H4 (cell line): ENCODE results near the gene GSTP1. TPM values are rescaled to one million over a fixed set of nuclear protein-coding genes. Genes with fewer than 3 reads are reported as not detected.
"Not testable (repeated sequence)": the region's sequence is repeated elsewhere in the genome, so short reads cannot be mapped to it uniquely, and the experiment has no call there.

Experiments used
- DNase-seq: peaks from one replicate; pipeline ENCODE4 v3.0.0-alpha.2; 2015; ENCODE audit warnings: low spot score
- total RNA-seq: library from RNA; depleted of rRNA; stranded (reverse); fragments of >200 nt; shearing (Covaris generic); gene quantifications from 2 replicates; pipeline ENCODE4 v1.2.3, GENCODE V29; 2014

The GSTP1 gene
- total RNA-seq, 1 experiment from 2014 or later, result 2,091 TPM

- peak; percentile 22 for DNase-seq
Observed at GRCh38 chr11:67614730-67615714, 31.4 kb downstream of the GSTP1 start.

DNA sequence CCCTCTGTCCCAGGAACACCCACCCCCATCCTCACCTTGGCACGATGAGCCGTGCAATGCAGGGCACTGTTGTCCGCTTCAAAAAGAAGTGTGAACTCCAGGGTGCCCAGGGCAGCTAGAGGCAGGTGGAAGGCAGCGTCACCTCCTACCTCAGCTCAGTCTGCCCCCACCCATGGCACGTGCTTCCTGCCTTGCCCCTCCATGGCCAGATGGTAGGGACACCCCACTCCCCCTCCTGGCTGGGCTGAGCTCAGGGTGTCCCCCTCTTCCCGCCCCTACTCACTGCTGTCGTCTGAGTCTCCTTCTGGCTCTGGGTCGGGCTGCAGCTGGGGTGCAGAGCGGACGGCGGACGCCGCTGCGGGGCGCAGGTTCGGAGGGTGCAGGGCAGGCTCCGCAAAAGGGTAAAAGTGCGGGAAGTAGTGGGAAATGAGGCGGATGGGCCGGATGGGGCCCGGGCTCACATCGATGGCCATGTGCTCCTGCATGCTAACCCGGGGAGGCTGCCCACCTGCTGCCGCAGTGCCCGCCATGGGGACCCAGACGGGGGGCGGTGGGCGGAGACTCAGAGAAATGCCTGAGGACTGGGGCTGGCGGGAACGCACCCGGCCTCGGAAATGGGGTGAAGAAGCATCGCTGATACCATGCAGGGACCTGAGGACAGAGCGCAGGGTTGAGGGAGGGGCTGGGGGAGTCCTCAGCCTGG is 32.3 kb downstream of the GSTP1 start:
- no peak for DNase-seq

DNA sequence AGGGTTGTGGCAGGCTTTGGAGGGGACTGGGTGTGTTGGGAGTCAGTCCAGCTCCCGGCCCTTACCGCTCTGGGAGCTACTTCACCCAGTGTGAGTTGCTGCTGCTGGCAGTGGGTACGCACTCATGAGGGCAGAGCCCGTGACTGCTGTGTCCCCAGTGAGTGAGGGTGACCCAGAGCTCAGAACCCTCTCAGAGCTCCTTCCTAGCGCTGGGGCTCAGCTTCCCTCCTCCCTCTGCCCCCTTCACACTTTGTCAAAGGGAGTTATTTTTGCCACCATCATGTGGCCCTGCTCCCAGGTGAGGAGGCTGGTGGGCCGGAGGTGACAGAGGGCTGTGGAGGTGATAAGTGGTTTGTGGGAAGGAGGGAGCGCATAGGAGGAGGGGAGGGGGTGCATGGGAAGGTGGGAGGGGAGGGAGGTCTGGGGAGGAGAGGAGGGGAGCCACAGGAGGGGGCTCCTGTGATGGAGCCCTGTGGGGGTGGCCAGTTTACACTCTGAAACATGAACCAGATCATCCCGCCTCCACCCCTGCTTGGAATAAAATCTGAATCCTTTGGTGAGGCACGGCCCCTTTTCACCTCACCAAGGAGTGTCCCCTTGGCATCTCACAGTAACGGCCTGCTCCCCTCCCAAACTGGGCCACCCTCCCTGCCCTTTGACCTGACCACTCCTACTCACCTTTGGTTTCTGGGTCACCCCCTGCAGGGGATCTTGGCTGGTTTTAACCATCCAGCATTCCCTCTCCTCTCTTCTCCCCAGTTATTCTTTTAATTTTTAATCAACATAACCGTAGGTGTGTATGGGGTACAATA is 33.0 kb downstream of the GSTP1 start:
- DNase-seq, result no peak

DNA sequence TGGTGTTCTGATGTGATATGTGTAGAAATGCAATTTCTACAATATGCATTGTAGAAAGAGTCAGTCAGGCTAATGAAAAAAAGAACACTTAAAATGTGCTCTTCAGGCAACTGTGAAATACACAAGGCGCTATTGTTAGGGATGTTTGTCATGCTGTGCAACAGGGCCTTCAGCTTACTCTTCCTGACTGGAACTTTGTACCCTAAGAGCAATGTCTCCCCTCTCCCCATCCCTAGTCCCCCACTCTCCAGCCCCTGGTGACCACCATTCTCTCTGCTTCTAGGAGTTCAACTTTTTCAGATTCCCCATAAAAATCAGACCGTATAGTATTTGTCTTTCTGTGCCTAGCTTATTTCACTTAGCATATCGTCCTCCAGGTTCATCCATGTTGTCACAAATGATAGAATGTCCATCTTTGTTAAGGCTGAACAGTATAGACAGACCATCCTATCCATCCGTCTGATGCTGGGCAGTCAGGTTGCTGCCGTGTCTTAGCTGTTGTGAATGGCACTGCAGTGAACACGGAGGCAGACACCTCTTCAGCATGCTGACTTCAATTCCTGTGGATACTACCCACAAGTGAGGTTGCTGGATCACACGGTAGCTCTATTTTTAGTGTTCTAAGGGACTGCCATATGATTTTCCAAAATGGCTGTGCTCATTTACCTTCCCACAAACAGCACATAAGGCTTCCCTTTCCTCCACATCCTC is 33.8 kb downstream of the GSTP1 start:
- DNase-seq, result no peak

GRCh38 chr11:67618901-67619659 is 35.5 kb downstream of the GSTP1 start:
- DNase-seq, result not testable (repeated sequence)

DNA sequence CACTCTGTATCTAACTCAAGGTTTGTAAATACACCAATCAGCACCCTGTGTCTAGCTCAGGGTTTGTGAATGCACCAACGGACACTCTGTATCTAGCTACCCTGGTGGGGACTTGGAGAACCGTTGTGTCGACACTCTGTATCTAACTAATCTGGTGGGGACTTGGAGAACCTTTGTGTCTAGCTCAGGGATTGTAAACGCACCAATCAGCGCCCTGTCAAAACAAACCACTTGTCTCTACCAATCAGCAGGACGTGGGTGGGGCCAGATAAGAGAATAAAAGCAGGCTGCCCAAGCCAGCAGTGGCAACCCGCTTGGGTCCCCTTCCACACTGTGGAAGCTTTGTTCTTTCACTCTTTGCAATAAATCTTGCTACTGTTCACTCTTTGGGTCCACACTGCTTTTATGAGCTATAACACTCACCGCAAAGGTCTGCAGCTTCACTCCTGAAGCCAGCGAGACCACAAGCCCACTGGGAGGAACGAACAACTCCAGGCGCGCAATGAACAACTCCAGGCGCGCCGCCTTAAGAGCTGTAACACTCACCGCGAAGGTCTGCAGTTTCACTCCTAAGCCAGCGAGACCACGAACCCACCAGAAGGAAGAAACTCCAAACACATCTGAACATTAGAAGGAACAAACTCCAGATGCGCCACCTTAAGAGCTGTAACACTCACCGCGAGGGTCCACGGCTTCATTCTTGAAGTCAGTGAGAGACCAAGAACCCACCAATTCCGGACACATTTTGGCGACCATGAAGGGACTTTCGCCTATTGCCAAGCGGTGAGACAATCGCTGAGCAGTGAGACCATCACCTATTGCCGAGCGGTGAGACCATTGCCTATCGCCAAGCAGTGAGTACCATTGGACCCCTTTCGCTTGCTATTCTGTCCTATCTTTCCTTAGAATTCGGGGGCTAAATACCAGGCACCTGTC is 36.3 kb downstream of the GSTP1 start:
- DNase-seq, result not testable (repeated sequence)

DNA sequence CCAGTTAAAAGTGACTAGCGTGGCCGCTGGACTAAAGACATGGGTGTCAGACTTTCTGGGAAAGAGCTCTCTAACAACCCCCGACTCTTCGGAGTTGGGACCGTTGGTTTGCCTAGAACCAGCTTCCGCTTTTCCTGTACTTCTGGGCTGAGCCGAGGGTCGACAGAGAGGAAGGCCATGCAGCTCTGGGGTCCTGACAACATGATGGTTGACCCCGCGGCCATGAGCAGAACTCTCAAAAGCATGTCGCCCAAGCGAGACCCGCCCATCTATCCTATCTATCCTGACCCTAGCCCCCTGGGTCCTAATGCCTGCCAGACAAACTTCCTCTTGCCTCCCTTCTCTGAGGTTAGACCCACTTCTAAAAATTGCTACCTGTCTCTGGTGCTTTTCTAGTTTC is 37.0 kb downstream of the GSTP1 start:
- DNase-seq, result not testable (repeated sequence)

DNA sequence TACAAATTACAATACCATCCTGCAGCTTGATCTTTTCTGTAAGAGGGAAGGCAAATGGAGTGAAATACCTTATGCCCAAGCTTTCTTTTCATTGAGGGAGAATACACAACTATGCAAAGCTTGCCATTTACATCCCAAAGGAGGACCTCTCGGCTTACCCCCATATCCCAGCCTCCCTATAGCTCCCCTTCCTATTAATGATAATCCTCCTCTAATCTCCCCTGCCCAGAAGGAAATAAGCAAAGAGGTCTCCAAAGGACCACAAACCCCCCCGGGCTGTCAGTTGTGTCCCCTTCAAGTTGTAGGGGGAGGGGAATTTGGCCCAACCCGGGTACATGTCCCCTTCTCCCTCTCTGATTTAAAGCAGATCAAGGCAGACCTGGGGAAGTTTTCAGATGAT is 38.3 kb downstream of the GSTP1 start:
- not testable (repeated sequence) for DNase-seq

DNA sequence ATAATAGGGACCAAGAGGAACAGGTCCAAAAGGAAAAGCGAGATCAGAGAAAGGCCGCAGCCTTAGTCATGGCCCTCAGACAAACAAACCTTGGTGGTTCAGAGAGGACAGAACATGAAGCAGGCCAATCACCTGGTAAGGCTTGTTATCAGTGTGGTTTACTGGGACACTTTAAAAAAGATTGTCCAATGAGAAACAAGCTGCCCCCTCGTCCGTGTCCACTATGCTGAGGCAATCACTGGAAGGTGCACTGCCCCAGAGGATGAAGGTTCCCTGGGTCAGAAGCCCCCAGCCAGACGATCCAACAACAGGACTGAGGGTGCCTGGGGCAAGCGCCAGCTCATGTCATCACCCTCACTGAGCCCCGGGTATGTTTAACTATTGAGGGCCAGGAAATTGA is 39.3 kb downstream of the GSTP1 start:
- not testable (repeated sequence) for DNase-seq

- DNase-seq, result not testable (repeated sequence)
Observed at GRCh38 chr11:67623795-67624194, 40.2 kb downstream of the GSTP1 start.

- DNase-seq, result not testable (repeated sequence)
Observed at GRCh38 chr11:67626131-67626833, 42.7 kb downstream of the GSTP1 start.

DNA sequence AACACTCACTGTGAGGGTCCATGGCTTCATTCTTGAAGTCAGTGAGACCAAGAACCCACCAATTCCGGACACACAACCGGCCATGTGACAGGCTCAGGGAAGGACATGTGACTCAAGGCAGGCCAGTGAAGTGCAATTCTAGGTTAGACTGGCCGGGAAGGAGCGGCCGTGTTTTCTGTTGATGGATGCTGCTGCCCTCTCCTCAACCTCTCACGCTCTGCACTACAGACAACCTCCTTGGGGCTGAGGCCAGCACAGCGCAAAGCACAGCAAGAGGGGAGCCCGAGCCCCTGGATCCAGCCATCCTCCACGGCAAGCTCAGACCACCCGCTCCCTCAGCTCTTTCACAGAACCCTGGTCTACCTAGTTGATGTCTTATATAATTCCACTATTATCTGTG is 43.4 kb downstream of the GSTP1 start:
- DNase-seq, result no peak

DNA sequence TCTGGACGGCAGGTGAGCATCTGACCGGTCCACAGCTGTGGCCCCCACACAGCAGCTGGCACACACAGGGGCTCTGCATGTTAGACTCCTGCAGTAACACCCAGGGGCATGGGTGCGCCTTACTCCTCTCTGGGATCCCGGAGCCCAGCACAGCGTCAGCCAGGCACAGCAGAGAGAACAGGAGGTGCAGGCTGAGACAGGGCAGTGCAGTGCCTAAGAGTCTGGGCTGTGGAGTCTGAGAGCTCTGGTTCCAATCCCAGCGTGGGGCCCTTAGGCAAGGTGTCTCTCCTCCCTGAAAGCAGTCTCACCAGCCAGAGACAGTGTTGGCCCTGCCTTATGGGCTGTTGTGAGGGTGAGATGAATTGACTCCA is 43.8 kb downstream of the GSTP1 start:
- no peak for DNase-seq

DNA sequence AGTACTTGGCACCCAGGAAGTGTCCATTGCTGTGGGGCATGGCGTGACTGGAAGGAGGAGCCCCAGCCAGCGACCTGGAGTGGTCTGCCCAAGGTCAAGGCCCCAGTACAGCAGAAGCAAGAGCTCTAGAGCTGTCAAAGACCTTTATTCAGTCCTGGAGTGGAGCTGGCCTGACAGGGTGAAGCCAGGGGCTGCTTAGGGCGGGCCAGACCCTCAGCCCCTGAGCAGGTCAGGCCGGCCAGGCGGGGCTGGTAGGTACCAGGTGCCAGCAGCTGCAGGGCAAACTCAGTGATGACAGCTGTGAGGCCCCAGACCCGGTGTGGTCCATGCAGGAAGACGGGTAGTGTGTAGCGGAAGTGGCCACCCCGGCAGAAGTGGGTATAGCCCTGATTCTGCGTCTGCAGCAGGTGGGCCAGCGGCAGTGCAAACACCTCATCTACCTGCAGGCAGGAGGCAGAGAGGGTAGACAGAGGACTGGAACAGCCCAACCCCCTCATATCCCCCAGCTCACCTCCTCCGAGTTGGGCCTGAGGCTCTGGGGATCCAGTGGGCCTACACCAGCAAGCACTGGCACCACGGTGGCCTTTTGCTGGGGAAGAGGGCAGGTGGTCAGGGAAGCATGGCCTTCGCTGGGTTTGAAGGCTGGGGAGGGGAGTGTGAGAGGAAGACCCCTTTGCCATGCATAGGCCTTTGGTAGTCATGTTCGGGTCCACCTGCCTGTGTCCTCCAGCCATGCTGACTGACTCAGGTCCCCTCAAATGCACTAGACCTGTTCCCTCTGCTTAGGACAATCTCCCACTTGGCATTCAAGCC is 44.4 kb downstream of the GSTP1 start:
- DNase-seq, result no peak

GRCh38 chr11:67628710-67629385 is 45.2 kb downstream of the GSTP1 start:
- no peak for DNase-seq

- peak; percentile 64 for DNase-seq
Observed at GRCh38 chr11:67629386-67630227, 46.0 kb downstream of the GSTP1 start, which contains the start of gene NUDT8. NUDT8 (minus strand) TSS chr11:67629937; CDS start chr11:67629911, 26 bp downstream.
